IMR-90 (cell line): ENCODE data around the gene PYGO2. TPM values are rescaled to one million over a fixed set of nuclear protein-coding genes. Genes with fewer than 3 reads are reported as not detected.

Experiments used
- ATAC-seq: fragments of 200-7000 bp; cut with Tn5 transposase; 2 replicates; pipeline ENCODE4 v1.9.1; 2020; ENCODE audit warnings: low read depth, mild to moderate bottlenecking, moderate library complexity
- BruUV-seq: library from RNA; stranded (reverse); fragments of 400-500 nt; replicated peaks from 2 replicates; lab custom pipeline; 2021; lab: Mats Ljungman, UMichigan
- CTCF ChIA-PET: fragments of 300-600 bp; formaldehyde crosslinking; extraction: SDS; loops from one replicate; lab custom pipeline; 2021; ENCODE audit warnings: antibody characterized with exemption; lab: Yijun Ruan, JAX
- POLR2A ChIA-PET: fragments of 300-600 bp; sonication (Branson Sonifier 250); formaldehyde crosslinking; loops from one replicate; lab custom pipeline; 2022; ENCODE audit warnings: antibody characterized with exemption; ENCODE audit not compliant: unreplicated experiment; lab: Charles Lee
- DNase-seq: peaks from one replicate; pipeline ENCODE4 v3.0.0; 2013
- H2AFZ ChIP-seq: replicated peaks from 2 replicates; pipeline ENCODE3; 2013; ENCODE audit warnings: low read length, mild to moderate bottlenecking; ENCODE audit not compliant: poor library complexity
- H2AK5ac ChIP-seq: 2 replicates; pipeline ENCODE4 v1.6.1; 2013; ENCODE audit warnings: low read depth, low read length, inconsistent platforms
- H2AK9ac ChIP-seq: replicated peaks from 2 replicates; pipeline ENCODE3; 2013; ENCODE audit warnings: mild to moderate bottlenecking, low read depth, low read length, moderate library complexity; ENCODE audit not compliant: poor library complexity
- H2BK120ac ChIP-seq: 2 replicates; pipeline ENCODE4 v1.6.1; 2013; ENCODE audit warnings: low read depth, low read length, inconsistent platforms
- H2BK15ac ChIP-seq: 3 replicates; pipeline ENCODE4 v1.6.1; 2013; ENCODE audit warnings: low read depth, low read length, inconsistent platforms
- H2BK20ac ChIP-seq: 2 replicates; pipeline ENCODE4 v1.6.1; 2013; ENCODE audit warnings: low read depth, mild to moderate bottlenecking, inconsistent platforms, low read length, moderate library complexity
- H2BK5ac ChIP-seq: 2 replicates; pipeline ENCODE4 v1.6.1; 2013; ENCODE audit warnings: mild to moderate bottlenecking, low read depth, low read length, inconsistent platforms; ENCODE audit not compliant: poor library complexity, severe bottlenecking
- H3K14ac ChIP-seq: replicated peaks from 2 replicates; pipeline ENCODE4 v1.6.1; 2013; ENCODE audit warnings: low read depth, low read length, inconsistent platforms
- H3K18ac ChIP-seq: 2 replicates; pipeline ENCODE4 v1.6.1; 2013; ENCODE audit warnings: low read depth, low read length, control low read depth
- H3K23ac ChIP-seq: 2 replicates; pipeline ENCODE4 v1.6.1; 2013; ENCODE audit warnings: low read depth, low read length, inconsistent platforms
- H3K27ac ChIP-seq: 2 replicates; pipeline ENCODE4 v1.5.1; 2013; ENCODE audit warnings: mild to moderate bottlenecking, control low read depth, low read length; ENCODE audit not compliant: insufficient read depth
- H3K27me3 ChIP-seq: 2 replicates; pipeline ENCODE4 v1.6.1; 2013; ENCODE audit warnings: low read length; ENCODE audit not compliant: control insufficient read depth, insufficient read depth
- H3K36me3 ChIP-seq: 2 replicates; pipeline ENCODE4 v1.6.1; 2013; ENCODE audit warnings: low read length, mixed read lengths; ENCODE audit not compliant: control insufficient read depth, insufficient read depth
- H3K4ac ChIP-seq: 2 replicates; pipeline ENCODE4 v1.6.1; 2013; ENCODE audit warnings: low read depth, low read length, inconsistent platforms
- H3K4me1 ChIP-seq: 2 replicates; pipeline ENCODE4 v1.6.1; 2013; ENCODE audit warnings: low read length, mixed read lengths; ENCODE audit not compliant: control insufficient read depth, insufficient read depth
- H3K4me2 ChIP-seq: 2 replicates; pipeline ENCODE4 v1.6.1; 2013; ENCODE audit warnings: low read depth, mild to moderate bottlenecking, control low read depth, low read length, moderate library complexity
- H3K4me3 ChIP-seq: 2 replicates; pipeline ENCODE4 v1.5.1; 2013; ENCODE audit warnings: low read depth, mild to moderate bottlenecking, control low read depth, low read length, moderate library complexity; ENCODE audit not compliant: insufficient read depth
- H3K56ac ChIP-seq: 2 replicates; pipeline ENCODE4 v1.6.1; 2013; ENCODE audit warnings: low read length, inconsistent platforms; ENCODE audit not compliant: insufficient read depth; ENCODE audit errors: extremely low read depth
- H3K79me1 ChIP-seq, 2 experiments: 2 replicates each; pipeline ENCODE4 v1.6.1; 2013; ENCODE audit warnings: low read length in 2 of 2, inconsistent platforms in 1 of 2, low read depth in 1 of 2
- H3K9ac ChIP-seq: 2 replicates; pipeline ENCODE4 v1.6.1; 2013; ENCODE audit warnings: low read depth, low read length, control low read depth
- H3K9me1 ChIP-seq: 2 replicates; pipeline ENCODE4 v1.6.1; 2013; ENCODE audit warnings: low read length, inconsistent platforms; ENCODE audit not compliant: insufficient read depth
- H3K9me3 ChIP-seq: 2 replicates; pipeline ENCODE4 v1.6.1; 2013; ENCODE audit warnings: low read length; ENCODE audit not compliant: control insufficient read depth, insufficient read depth
- H4K20me1 ChIP-seq: 2 replicates; pipeline ENCODE4 v1.6.1; 2013; ENCODE audit warnings: low read length, inconsistent platforms; ENCODE audit not compliant: insufficient read depth
- H4K5ac ChIP-seq: 2 replicates; pipeline ENCODE4 v1.6.1; 2013; ENCODE audit warnings: mild to moderate bottlenecking, low read depth, low read length, control low read depth
- H4K8ac ChIP-seq, 2 experiments: 2 replicates each; pipeline ENCODE4 v1.6.1; 2013; ENCODE audit warnings: low read depth in 2 of 2, low read length in 2 of 2, control low read depth in 1 of 2, inconsistent platforms in 1 of 2
- H4K91ac ChIP-seq: 2 replicates; pipeline ENCODE4 v1.6.1; 2013; ENCODE audit warnings: low read depth, low read length, inconsistent platforms; ENCODE audit not compliant: insufficient read depth
- BHLHE40 ChIP-seq: fragments of 150-350 bp; IDR thresholded peaks from 2 replicates; pipeline ENCODE4 v1.6.1; 2016; ENCODE audit warnings: mild to moderate bottlenecking, low read depth, low read length
- MAFK ChIP-seq: IDR thresholded peaks from 2 replicates; pipeline ENCODE4 v1.6.1; 2012; ENCODE audit warnings: low read depth, low read length, improper control_type of control experiment
- MAZ ChIP-seq: IDR thresholded peaks from 2 replicates; pipeline ENCODE4 v1.6.1; 2012; ENCODE audit warnings: low read depth, mild to moderate bottlenecking, low read length, improper control_type of control experiment, moderate library complexity, borderline replicate concordance
- MXI1 ChIP-seq: IDR thresholded peaks from 2 replicates; pipeline ENCODE4 v1.6.1; 2012; ENCODE audit warnings: low read depth, mild to moderate bottlenecking, low read length, moderate library complexity, borderline replicate concordance
- NFE2L2 ChIP-seq: fragments of 150-350 bp; IDR thresholded peaks from 2 replicates; pipeline ENCODE4 v1.6.1; 2016; ENCODE audit warnings: low read depth, mild to moderate bottlenecking, low read length
- POLR2A ChIP-seq: IDR thresholded peaks from 2 replicates; pipeline ENCODE4 v1.6.1; 2012; ENCODE audit warnings: mild to moderate bottlenecking, low read depth, low read length
- RFX5 ChIP-seq: IDR thresholded peaks from 2 replicates; pipeline ENCODE4 v1.8.0; 2012; ENCODE audit warnings: low read depth, mild to moderate bottlenecking, low read length, moderate library complexity
- SMC3 ChIP-seq: fragments of 150-350 bp; IDR thresholded peaks from 2 replicates; pipeline ENCODE4 v1.6.1; 2016; ENCODE audit warnings: low read depth, mild to moderate bottlenecking, antibody characterized with exemption, low read length, moderate library complexity
- USF2 ChIP-seq: fragments of 150-350 bp; IDR thresholded peaks from 2 replicates; pipeline ENCODE4 v1.6.1; 2017; ENCODE audit warnings: mild to moderate bottlenecking, antibody characterized with exemption, low read length, low read depth
- WGBS, 2 experiments: methylation state at CpG; one replicate each; pipeline versions ENCODE4 v1.1.5 to v1.1.7; 2013; ENCODE audit warnings: missing lambda C conversion rate in 2 of 2; ENCODE audit not compliant: insufficient read length in 1 of 2; ENCODE audit errors: extremely low coverage in 2 of 2; 5-methylcytosine and 5-hydroxymethylcytosine counted together
- dilution Hi-C: fragments of 300-500 bp; cut with HindIII; formaldehyde crosslinking; loops from one replicate; pipeline ENCODE4 v1.14.3; 2018; ENCODE audit warnings: low sequenced_read_pairs; ENCODE audit not compliant: unreplicated experiment
- in situ Hi-C: fragments of 300-500 bp; cut with MboI; formaldehyde crosslinking; loops from 3 replicates; pipeline ENCODE4 v1.14.3; 2019; ENCODE audit warnings: low sequenced_read_pairs, inconsistent platforms, mixed read lengths
- intact Hi-C: fragments of 100-400 bp; cut with micrococcal nuclease; formaldehyde crosslinking; loops from 2 replicates; pipeline ENCODE4 v1.10.0; 2022
- polyA plus RNA-seq, 3 experiments: library from polyadenylated mRNA; depleted of rRNA; stranded (reverse); fragments of >200 nt; gene quantifications; 2 replicates each; pipeline ENCODE4 v1.2.3, GENCODE V29; 2012; ENCODE audit warnings: low replicate concordance in 1 of 3
- total RNA-seq: library from RNA; depleted of rRNA; stranded (reverse); fragments of >200 nt; gene quantifications from 2 replicates; pipeline ENCODE4 v1.2.3, GENCODE V29; 2012
- TF ChIP-seq, protein P1 (sequence below): fragments of 150-350 bp; IDR thresholded peaks from 2 replicates; pipeline ENCODE4 v1.6.1; 2016; ENCODE audit warnings: low read depth, mild to moderate bottlenecking, low read length, moderate library complexity, borderline replicate concordance

Gene PYGO2
- total and polyA plus RNA-seq, 2 of the 4 experiments (the other 2 are of a cell fraction), result 5.4 to 14.8 TPM

- no peak for ATAC-seq
- no peak overlapping the region for H2BK20ac ChIP-seq
- H3K14ac ChIP-seq, result no peak overlapping the region
- no peak for TF ChIP-seq MXI1
- TF ChIP-seq POLR2A, result no peak
- TF ChIP-seq RFX5, result no peak
- no peak for TF ChIP-seq MAFK
- TF ChIP-seq NFE2L2, result no peak
- no peak for TF ChIP-seq MAZ
- no peak for TF ChIP-seq BHLHE40
- TF ChIP-seq SMC3, result no peak
- TF ChIP-seq, protein P1, sequence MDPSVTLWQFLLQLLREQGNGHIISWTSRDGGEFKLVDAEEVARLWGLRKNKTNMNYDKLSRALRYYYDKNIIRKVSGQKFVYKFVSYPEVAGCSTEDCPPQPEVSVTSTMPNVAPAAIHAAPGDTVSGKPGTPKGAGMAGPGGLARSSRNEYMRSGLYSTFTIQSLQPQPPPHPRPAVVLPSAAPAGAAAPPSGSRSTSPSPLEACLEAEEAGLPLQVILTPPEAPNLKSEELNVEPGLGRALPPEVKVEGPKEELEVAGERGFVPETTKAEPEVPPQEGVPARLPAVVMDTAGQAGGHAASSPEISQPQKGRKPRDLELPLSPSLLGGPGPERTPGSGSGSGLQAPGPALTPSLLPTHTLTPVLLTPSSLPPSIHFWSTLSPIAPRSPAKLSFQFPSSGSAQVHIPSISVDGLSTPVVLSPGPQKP, result no peak
- no peak for TF ChIP-seq USF2
- WGBS, 2 experiments, result no CpG with 5 or more reads among the region's 15 CpGs
- no TSS peak for BruUV-seq
- no peak overlapping the region for H2AFZ ChIP-seq
- peaks cover 7% of the 10 kb centered on the region for H3K9me1 ChIP-seq
- H4K91ac ChIP-seq, result no peak overlapping the region
- POLR2A ChIA-PET, result interaction anchor here (1.6 kb wide), 1 partner anchor 25 kb away, joined by 4 read pairs; no protein-coding TSS in a partner anchor
- H3K4me3 ChIP-seq, result no peak overlapping the region
- in situ Hi-C loops (no loop called here), intact Hi-C loops (no loop called here), dilution Hi-C loops (no loop called here)
- H2AK9ac ChIP-seq, result peak overlapping the region; percentile 48
- no peak overlapping the region for H2BK120ac ChIP-seq
- H3K4ac ChIP-seq, result no peak overlapping the region
- no peak overlapping the region for H2BK5ac ChIP-seq
- no peaks in the 10 kb centered on the region for H3K36me3 ChIP-seq
- no peak overlapping the region for H3K23ac ChIP-seq
- H4K8ac ChIP-seq, result no peak overlapping the region
- no peaks in the 10 kb centered on the region for H3K9me3 ChIP-seq
- no peak overlapping the region for H3K27ac ChIP-seq
- H2AK5ac ChIP-seq, result no peak overlapping the region
- peaks cover 13% of the 10 kb centered on the region for H3K4me1 ChIP-seq
- H3K56ac ChIP-seq, result no peak overlapping the region
- no peaks in the 10 kb centered on the region for H4K20me1 ChIP-seq
- H3K79me1 ChIP-seq, result peaks cover 0 to 23% of the 10 kb centered on the region in 2 experiments; a peak in 2 of 4 replicates
- no peak overlapping the region for H3K4me2 ChIP-seq
- no peak overlapping the region for H2BK15ac ChIP-seq
- H4K5ac ChIP-seq, result no peak overlapping the region
- no peak overlapping the region for H3K9ac ChIP-seq
- CTCF ChIA-PET, result interaction anchor here (0.7 to 0.9 kb wide), 2 partner anchors 36 to 536 kb away, joined by 3 to 5 read pairs; partner anchors contain the start of gene PYGO2
- no peak for DNase-seq
- H3K18ac ChIP-seq, result no peak overlapping the region
- no peaks in the 10 kb centered on the region for H3K27me3 ChIP-seq
Observed at GRCh38 chr1:154996966-154997701, 35.6 kb upstream of the PYGO2 start.
